SK-N-SH (cell line): ENCODE results near the gene MPST. TPM values are rescaled to one million over a fixed set of nuclear protein-coding genes. Genes with fewer than 3 reads are reported as not detected.

Experiments used
- CTCF ChIA-PET: fragments of 300-600, 350-600 bp; formaldehyde crosslinking; extraction: SDS; loops from one replicate; lab custom pipeline; 2021; lab: Yijun Ruan, JAX
- POLR2A ChIA-PET: fragments of 350-600 bp; sonication (Branson Sonifier 250); formaldehyde crosslinking; extraction: SDS; loops from one replicate; lab custom pipeline; 2020; ENCODE audit warnings: antibody characterized with exemption, inconsistent platforms; lab: Yijun Ruan, JAX
- DNase-seq: peaks from one replicate; pipeline ENCODE4 v3.0.0; 2012
- H2AFZ ChIP-seq: fragments of 200-600 bp; sonication (generic); 2 replicates; pipeline ENCODE4 v1.8.1; 2016; ENCODE audit warnings: antibody characterized with exemption, mild to moderate bottlenecking, low read depth
- H3F3A ChIP-seq: fragments of 200-600 bp; sonication (generic); replicated peaks from 2 replicates; pipeline ENCODE3; 2016; ENCODE audit warnings: antibody characterized with exemption, mild to moderate bottlenecking; ENCODE audit not compliant: insufficient read depth
- H3K27ac ChIP-seq, 2 experiments: fragments of 200-500 bp in 1 of 2; fragments of 200-600 bp in 1 of 2; sonication (Bioruptor generic) in 1 of 2; sonication (generic), shearing (Covaris generic) in 1 of 2; 2 replicates each; pipeline versions ENCODE4 v1.5.1 to v1.6.1; 2014 to 2016; ENCODE audit warnings: low read depth in 2 of 2, inconsistent platforms in 1 of 2, low read length in 1 of 2, mild to moderate bottlenecking in 1 of 2, mixed read lengths in 1 of 2
- H3K27me3 ChIP-seq: fragments of 200-600 bp; sonication (generic), shearing (Covaris generic); 2 replicates; pipeline ENCODE4 v1.6.1; 2016; ENCODE audit warnings: mixed run types; ENCODE audit not compliant: insufficient read depth
- H3K36me3 ChIP-seq, 2 experiments: fragments of 200-500 bp in 1 of 2; fragments of 200-600 bp in 1 of 2; sonication (Bioruptor generic) in 1 of 2; sonication (generic) in 1 of 2; replicated peaks in 1 of 2; 2 replicates each; pipeline versions ENCODE3 to v1.5.1; 2014 to 2016; ENCODE audit warnings: low read length in 1 of 2, mild to moderate bottlenecking in 1 of 2; ENCODE audit not compliant: insufficient read depth in 2 of 2, control insufficient read depth in 1 of 2
- H3K4me1 ChIP-seq, 2 experiments: fragments of 200-500 bp in 1 of 2; fragments of 200-600 bp in 1 of 2; sonication (Bioruptor generic) in 1 of 2; sonication (generic), shearing (Covaris generic) in 1 of 2; 2 replicates each; pipeline versions ENCODE4 v1.5.1 to v1.6.1; 2014 to 2016; ENCODE audit warnings: low read depth in 1 of 2, low read length in 1 of 2, mixed run types in 1 of 2; ENCODE audit not compliant: insufficient read depth in 2 of 2, control insufficient read depth in 1 of 2
- H3K4me2 ChIP-seq: fragments of 200-600 bp; sonication (generic), shearing (Covaris generic); 2 replicates; pipeline ENCODE4 v1.6.1; 2017; ENCODE audit warnings: mixed run types
- H3K4me3 ChIP-seq, 2 experiments: fragments of 200-500 bp in 1 of 2; fragments of 200-600 bp in 1 of 2; sonication (Bioruptor generic) in 1 of 2; sonication (generic), shearing (Covaris generic) in 1 of 2; 2 replicates each; pipeline versions ENCODE4 v1.5.1 to v1.8.1; 2014 to 2016; ENCODE audit warnings: low read depth in 2 of 2, inconsistent platforms in 1 of 2, low read length in 1 of 2, mild to moderate bottlenecking in 1 of 2, mixed read lengths in 1 of 2, moderate library complexity in 1 of 2
- H3K79me2 ChIP-seq: fragments of 200-600 bp; sonication (generic); 2 replicates; pipeline ENCODE4 v1.8.1; 2017; ENCODE audit warnings: mild to moderate bottlenecking; ENCODE audit not compliant: insufficient read depth
- H3K9ac ChIP-seq: fragments of 200-600 bp; sonication (generic); 2 replicates; pipeline ENCODE4 v1.6.1; 2017; ENCODE audit warnings: mixed run types
- H3K9me2 ChIP-seq: fragments of 200-600 bp; sonication (generic); 2 replicates; pipeline ENCODE4 v1.6.1; 2017; ENCODE audit warnings: mixed run types
- H3K9me3 ChIP-seq: fragments of 200-600 bp; sonication (generic); 2 replicates; pipeline ENCODE4 v1.6.1; 2017; ENCODE audit warnings: mixed run types, mild to moderate bottlenecking, moderate library complexity
- H4K20me1 ChIP-seq: fragments of 200-600 bp; sonication (generic); 2 replicates; pipeline ENCODE4 v1.6.1; 2017; ENCODE audit warnings: mild to moderate bottlenecking, mixed run types; ENCODE audit not compliant: insufficient read depth
- ELF1 ChIP-seq: IDR thresholded peaks from 2 replicates; pipeline ENCODE4 v1.4.0; 2012
- EP300 ChIP-seq, 2 experiments: IDR thresholded peaks; 2 replicates each; pipeline versions ENCODE4 v1.4.0 to v1.6.1; 2012; ENCODE audit warnings: borderline replicate concordance in 1 of 2, low read depth in 1 of 2, low read length in 1 of 2
- FOXJ3 ChIP-seq: sonication (generic); formaldehyde crosslinking; IDR thresholded peaks from 2 replicates; pipeline ENCODE4 v1.5.1; 2020; ENCODE audit warnings: mild to moderate bottlenecking, missing genetic modification reagents
- IRF3 ChIP-seq: fragments of 150-350 bp; IDR thresholded peaks from 2 replicates; pipeline ENCODE4 v1.6.1; 2016; ENCODE audit warnings: mild to moderate bottlenecking, low read depth, low read length
- JUND ChIP-seq: IDR thresholded peaks from 2 replicates; pipeline ENCODE4 v1.4.0; 2012
- MAX ChIP-seq: IDR thresholded peaks from 2 replicates; pipeline ENCODE4 v1.4.0; 2012; ENCODE audit warnings: low read depth
- MEF2A ChIP-seq: IDR thresholded peaks from 2 replicates; pipeline ENCODE4 v1.4.0; 2012; ENCODE audit warnings: low read depth, borderline replicate concordance
- PBX3 ChIP-seq: IDR thresholded peaks from 2 replicates; pipeline ENCODE4; 2012
- POLR2AphosphoS5 ChIP-seq: IDR thresholded peaks from 2 replicates; pipeline ENCODE4 v1.6.1; 2012; ENCODE audit warnings: low read depth, low read length
- RAD21 ChIP-seq: IDR thresholded peaks from 2 replicates; pipeline ENCODE4 v1.6.1; 2012; ENCODE audit warnings: mild to moderate bottlenecking, low read length
- RCOR1 ChIP-seq: fragments of 150-350 bp; IDR thresholded peaks from 2 replicates; pipeline ENCODE4 v1.6.1; 2017; ENCODE audit warnings: antibody characterized with exemption, low read length
- REST ChIP-seq: IDR thresholded peaks from 2 replicates; pipeline ENCODE4 v1.6.1; 2012; ENCODE audit warnings: mild to moderate bottlenecking, low read depth, low read length, moderate library complexity
- RFX5 ChIP-seq: IDR thresholded peaks from 2 replicates; pipeline ENCODE4 v1.6.1; 2012; ENCODE audit warnings: mild to moderate bottlenecking, improper control_type of control experiment, low read length
- SMC3 ChIP-seq: IDR thresholded peaks from 2 replicates; pipeline ENCODE4 v1.6.1; 2012; ENCODE audit warnings: low read depth, low read length, improper control_type of control experiment
- TAF1 ChIP-seq: IDR thresholded peaks from 2 replicates; pipeline ENCODE4 v1.6.1; 2012; ENCODE audit warnings: low read depth, mild to moderate bottlenecking, low read length, moderate library complexity, borderline replicate concordance
- TCF12 ChIP-seq: IDR thresholded peaks from 2 replicates; pipeline ENCODE4 v1.4.0; 2012
- TEAD4 ChIP-seq: IDR thresholded peaks from 2 replicates; pipeline ENCODE4 v1.4.0; 2012; ENCODE audit warnings: mild to moderate bottlenecking, borderline replicate concordance; ENCODE audit not compliant: insufficient read depth
- USF2 ChIP-seq: fragments of 150-350 bp; IDR thresholded peaks from 2 replicates; pipeline ENCODE4 v1.6.1; 2017; ENCODE audit warnings: antibody characterized with exemption, low read length, low read depth, borderline replicate concordance
- WGBS: methylation state at CpG from one replicate; pipeline ENCODE4 v1.1.6; 2017; ENCODE audit warnings: low lambda C conversion rate; 5-methylcytosine and 5-hydroxymethylcytosine counted together
- polyA plus RNA-seq, 3 experiments: library from polyadenylated mRNA; depleted of rRNA; stranded (reverse); fragments of >200 nt; gene quantifications; 2 replicates each; pipeline ENCODE4 v1.2.3, GENCODE V29; 2012

MPST gene
- polyA plus RNA-seq, 1 of the 3 experiments (the other 2 are of a cell fraction) = 60.4 TPM

- no peaks in the 10 kb centered on the region for H3K36me3 ChIP-seq
- TF ChIP-seq IRF3 (no peak), RFX5 (no peak), JUND (no peak), TCF12 (no peak), MEF2A (no peak)
- H3K4me3 ChIP-seq = no peak overlapping the region
- H3K27ac ChIP-seq = no peak overlapping the region
- ChIA-PET POLR2A (interaction anchor here (0.5 to 0.9 kb wide), 2 partner anchors 18 to 358 kb away, joined by 3 to 4 read pairs; partner anchors contain the start of gene KCTD17), CTCF (interaction anchor here (0.7 to 2.6 kb wide), 4 partner anchors 10 to 130 kb away, joined by 3 to 13 read pairs (median 4); no protein-coding TSS in a partner anchor)
- no peaks in the 10 kb centered on the region for H3K79me2 ChIP-seq
- no peaks in the 10 kb centered on the region for H3K9me3 ChIP-seq
- H3K4me2 ChIP-seq = no peak overlapping the region
- no peak overlapping the region for H2AFZ ChIP-seq
- H3F3A ChIP-seq = no peaks in the 10 kb centered on the region
- no peaks in the 10 kb centered on the region for H3K9me2 ChIP-seq
- H3K4me1 ChIP-seq = no peaks in the 10 kb centered on the region; a peak in 1 of 4 replicates
- no peaks in the 10 kb centered on the region for H4K20me1 ChIP-seq
- no peak for DNase-seq
- 17% methylated on average over 5 of the region's 11 CpGs for WGBS
- H3K9ac ChIP-seq = no peak overlapping the region
- H3K27me3 ChIP-seq = peaks cover 23% of the 10 kb centered on the region; the same call in 1 of the 2 replicates
Observed at GRCh38 chr22:37069319-37069718, 49.8 kb downstream of the MPST start.

GRCh38 chr22:37069719-37070118 is 50.2 kb downstream of the MPST start:
- no peaks in the 10 kb centered on the region for H3F3A ChIP-seq
- no peaks in the 10 kb centered on the region; a peak in 1 of 4 replicates for H3K4me1 ChIP-seq
- no peak overlapping the region for H3K4me2 ChIP-seq
- H4K20me1 ChIP-seq = no peaks in the 10 kb centered on the region
- DNase-seq = no peak
- ChIA-PET POLR2A (interaction anchor here (0.9 kb wide), 1 partner anchor 18 kb away, joined by 4 read pairs; the partner anchor contains the start of gene KCTD17), CTCF (interaction anchor here (0.7 to 2.6 kb wide), 3 partner anchors 17 to 130 kb away, joined by 3 to 13 read pairs (median 4); no protein-coding TSS in a partner anchor)
- H3K79me2 ChIP-seq = no peaks in the 10 kb centered on the region
- TF ChIP-seq TAF1 (no peak), TEAD4 (no peak), RAD21 (no peak), EP300 (IDR thresholded peaks at IDR 0.05; ENCODE audit: borderline replicate concordance in 1 of 2, low read depth in 1 of 2, low read length in 1 of 2) (no peak), JUND (no peak), FOXJ3 (CRISPR knock-in tag) (no peak), USF2 (no peak), MAX (no peak), ELF1 (no peak), REST (no peak), SMC3 (no peak), MEF2A (no peak), RCOR1 (no peak), PBX3 (no peak), TCF12 (no peak), POLR2AphosphoS5 (no peak)
- H3K36me3 ChIP-seq = no peaks in the 10 kb centered on the region
- no peak overlapping the region for H3K27ac ChIP-seq
- H3K9ac ChIP-seq = no peak overlapping the region
- H3K9me2 ChIP-seq = no peaks in the 10 kb centered on the region
- H2AFZ ChIP-seq = no peak overlapping the region
- H3K9me3 ChIP-seq = no peaks in the 10 kb centered on the region
- H3K27me3 ChIP-seq = peaks cover 25% of the 10 kb centered on the region
- WGBS = 11% methylated on average over 3 of the region's 9 CpGs
- H3K4me3 ChIP-seq = no peak overlapping the region
